GM19468 (cell line): ENCODE data around the gene HTR3C.
"Not testable (repeated sequence)": the region's sequence is repeated elsewhere in the genome, so short reads cannot be mapped to it uniquely, and the experiment has no call there.

ENCODE experiments used
- ATAC-seq: cut with Tn5 transposase; IDR thresholded peaks from one replicate; pipeline ENCODE4 v1.9.1; 2021; ENCODE audit warnings: mild to moderate bottlenecking, moderate library complexity, moderate number of reproducible peaks; ENCODE audit not compliant: unreplicated experiment; ENCODE audit errors: extremely low read depth

HTR3C gene

DNA sequence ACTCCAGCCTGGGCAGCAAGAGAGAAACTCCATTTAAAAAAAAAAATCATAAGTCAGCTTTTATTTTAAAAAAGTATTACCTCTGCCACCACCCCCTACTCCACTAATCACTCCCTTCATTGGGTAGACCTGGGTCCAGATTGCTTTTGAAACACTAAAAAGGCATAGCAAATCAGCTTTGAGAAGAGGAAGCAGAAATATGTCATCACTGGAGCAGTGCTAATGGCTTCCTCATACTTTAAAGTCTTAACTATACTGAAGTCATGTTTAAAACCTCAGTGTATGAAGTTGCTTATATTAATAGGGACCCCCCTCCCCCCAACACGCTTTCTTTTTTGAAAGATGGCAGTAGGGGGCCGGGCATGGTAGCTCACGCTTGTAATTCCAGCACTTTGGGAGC is 22.3 kb upstream of the HTR3C start:
- ATAC-seq, result no peak

DNA sequence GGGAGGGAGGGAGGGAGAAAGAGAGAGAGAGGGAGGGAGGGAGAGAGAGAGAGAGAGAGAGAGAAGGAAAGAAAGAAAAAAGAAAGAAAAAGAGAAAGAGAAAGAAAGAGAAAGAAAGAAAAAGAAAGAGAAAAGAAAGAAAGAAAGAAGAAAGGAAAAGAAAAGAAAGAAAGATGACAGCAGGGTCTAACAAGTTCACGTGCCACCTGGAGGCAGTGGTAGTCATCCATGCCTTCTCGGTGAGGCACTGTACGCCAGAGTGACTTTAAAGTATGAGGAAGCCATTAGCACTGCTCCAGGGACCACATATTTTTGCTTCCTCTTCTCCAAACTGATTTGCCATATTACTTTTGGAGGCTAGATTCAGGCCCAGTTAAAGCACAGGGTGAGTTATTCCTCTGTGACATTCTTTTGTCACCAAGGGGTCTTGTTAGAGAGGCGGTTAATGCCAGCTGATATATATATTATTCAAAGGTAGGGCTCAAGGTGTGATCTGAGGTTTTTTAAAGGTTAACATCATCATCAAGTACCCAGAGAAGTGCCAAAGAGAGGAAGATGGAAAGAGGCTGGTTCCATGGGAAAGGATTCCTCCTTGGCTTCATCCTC is 21.6 kb upstream of the HTR3C start, which contains the start of gene HTR3D:
TSS of gene HTR3D (plus strand) at position 556 of the 606 bp plus-strand sequence. CDS start at position 556, 0 bp downstream.
- ATAC-seq, result no peak

DNA sequence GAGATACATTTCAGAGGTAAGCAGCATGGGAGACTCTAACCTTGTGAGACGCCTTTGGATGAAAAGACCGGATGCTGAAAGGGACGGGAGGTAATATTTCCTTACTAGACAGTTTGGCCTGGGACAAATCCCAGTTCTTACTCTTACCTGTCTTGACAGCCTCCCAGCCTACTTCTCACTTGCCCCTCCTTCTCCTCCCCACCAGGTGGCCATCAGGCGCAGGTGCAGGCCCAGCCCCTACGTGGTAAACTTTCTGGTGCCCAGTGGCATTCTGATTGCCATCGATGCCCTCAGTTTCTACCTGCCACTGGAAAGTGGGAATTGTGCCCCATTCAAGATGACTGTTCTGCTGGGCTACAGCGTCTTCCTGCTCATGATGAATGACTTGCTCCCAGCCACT is 15.0 kb upstream of the HTR3C start:
- ATAC-seq, result no peak

DNA sequence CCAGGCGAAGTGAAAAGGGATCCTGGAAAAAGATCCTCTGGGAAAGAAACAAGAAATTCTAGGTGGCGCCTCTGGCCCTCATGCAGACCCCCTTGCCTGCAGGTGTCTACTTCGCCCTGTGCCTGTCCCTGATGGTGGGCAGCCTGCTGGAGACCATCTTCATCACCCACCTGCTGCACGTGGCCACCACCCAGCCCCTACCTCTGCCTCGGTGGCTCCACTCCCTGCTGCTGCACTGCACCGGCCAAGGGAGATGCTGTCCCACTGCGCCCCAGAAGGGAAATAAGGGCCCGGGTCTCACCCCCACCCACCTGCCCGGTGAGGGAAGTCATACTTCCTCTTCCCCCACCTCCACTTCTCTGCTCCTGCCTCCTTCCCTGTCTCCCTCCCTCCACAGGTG is 14.5 kb upstream of the HTR3C start:
- ATAC-seq, result not testable (repeated sequence)

DNA sequence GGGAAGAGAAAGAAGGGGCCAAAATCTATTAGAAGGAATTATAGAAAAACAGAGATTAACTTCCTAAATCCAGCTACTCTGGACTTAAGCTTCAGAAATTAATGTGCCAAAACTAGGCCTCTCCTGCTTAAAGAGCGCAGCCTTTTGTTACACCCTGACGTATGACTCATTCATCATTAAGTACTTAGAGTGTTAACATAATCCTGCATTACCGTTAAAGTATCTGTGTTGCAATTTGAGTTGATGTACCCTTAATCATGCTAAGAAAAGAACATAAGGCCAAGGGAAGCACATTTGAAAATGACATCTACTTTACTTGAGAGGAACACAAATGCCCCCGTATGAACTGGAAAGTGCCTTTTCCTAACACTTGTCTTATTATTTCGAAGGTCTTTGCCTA is 13.4 kb upstream of the HTR3C start:
- ATAC-seq, result no peak

DNA sequence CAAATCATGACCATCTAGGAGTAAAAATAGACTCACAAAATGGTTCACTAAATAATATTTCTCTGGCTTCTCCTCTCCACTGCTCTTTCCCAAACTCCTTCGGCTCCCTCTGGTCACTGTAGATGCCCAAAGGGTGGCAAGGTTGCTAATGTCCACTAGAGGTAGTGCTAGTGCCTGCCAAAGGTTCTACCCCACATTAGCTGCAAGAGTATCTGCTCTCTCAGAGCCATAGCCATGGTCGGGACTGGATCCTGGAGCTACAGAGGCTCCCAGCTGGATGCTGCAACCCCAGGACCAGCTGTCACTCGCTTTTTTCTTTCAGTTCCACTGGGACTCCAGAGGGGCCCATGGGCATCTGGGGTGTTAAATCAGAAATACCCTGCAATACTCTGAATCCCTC is 12.8 kb upstream of the HTR3C start:
- ATAC-seq, result no peak

DNA sequence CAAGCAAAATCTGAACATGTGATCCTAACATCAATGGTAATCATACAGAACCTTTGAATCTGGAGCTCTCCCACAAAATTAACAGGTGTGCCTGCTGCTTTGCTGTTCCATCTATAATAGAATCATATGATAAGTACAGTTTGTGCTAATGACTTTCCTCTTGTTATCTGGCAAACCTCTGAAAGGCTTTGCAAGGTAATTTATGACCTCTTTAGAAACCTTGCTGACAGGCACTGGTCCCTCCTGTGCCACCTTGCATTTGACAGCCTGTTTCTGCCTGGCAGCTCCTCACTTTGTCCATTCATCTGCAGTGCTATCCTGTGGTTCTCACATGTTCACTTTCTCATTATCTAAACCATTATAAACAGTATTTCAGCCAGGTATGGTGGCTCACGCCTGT is 10.2 kb upstream of the HTR3C start:
- no peak for ATAC-seq

DNA sequence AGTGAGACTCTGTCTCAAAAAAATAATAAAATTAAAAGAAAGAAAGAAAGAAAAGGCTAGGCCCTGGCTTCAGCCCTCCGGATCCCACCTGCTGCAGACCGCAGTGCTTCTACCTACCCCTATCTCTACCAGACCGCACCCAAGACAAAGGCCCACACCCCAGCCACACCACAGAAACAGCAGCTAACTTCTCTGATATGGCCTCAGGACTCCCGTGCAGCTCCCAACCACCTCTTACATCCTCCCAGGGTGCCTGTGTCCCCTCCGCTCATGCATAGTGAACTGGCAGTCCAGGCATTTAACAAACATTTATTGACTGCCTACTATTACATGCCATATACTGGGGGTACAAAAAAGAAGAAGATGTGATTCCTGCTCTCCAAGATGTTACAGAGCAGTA is 6.9 kb upstream of the HTR3C start:
- ATAC-seq, result no peak

DNA sequence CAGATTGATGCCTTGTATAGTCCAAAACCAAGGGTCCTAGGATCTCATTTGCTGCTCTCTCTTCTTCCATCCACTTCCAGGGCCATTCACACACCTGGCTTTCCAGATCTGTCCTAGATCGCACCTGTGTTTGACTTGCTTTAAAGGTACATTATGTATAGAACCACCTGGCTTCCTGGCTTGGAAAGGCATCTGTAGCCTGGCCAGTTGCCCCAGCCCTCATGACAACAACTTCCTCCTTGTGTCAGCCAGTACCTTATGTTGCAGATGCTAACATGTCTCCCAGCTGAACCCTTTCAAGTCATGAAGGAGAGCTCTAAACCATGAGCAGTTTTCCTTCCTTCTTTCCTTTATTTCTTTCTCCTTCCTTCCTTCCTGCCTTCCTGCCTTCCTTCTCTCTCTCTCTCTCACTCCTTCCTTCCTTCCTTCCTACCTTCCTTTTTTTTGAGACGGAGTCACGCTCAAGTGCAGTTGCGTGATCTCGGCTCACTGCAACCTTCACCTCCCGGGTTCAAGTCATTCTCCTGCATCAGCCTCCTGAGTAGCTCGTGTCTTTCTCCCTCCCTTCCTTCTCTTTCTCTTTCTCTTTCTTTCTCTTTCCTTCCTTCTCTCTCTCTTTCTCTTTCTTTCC is 2.5 kb upstream of the HTR3C start:
- no peak for ATAC-seq

DNA sequence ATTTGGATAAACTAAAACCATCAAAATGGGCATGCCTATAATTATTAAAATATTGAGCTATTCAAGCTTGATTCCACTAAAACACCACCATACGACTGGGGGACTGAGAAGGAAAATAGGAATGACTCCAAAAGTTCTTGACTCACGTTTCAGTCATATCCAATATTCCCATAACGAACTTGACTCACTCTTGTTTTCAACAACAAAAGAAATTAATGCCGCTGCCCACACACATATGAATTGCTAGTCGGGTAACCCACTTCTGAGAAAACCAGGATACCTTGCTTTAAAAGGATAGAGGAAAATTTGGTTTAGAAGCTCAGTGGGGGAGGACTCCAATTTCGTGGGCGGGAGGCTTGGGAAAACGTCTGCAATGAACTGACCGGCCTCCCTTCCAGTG is 5.2 kb downstream of the HTR3C start:
- ATAC-seq, result no peak

DNA sequence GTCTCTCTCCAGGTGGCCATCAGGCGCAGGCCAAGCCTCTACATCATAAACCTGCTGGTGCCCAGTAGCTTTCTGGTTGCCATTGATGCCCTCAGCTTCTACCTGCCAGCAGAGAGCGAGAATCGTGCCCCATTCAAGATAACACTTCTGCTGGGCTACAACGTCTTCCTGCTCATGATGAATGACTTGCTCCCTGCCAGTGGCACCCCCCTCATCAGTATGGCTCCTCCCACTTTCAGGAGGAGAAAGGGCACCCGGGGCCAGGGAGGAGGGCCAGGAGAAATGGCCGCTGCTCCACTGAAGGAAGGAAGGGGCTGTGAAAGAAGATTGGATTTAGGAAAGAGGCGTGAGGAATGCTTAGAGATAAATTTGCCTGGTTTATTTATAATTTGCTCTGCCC is 6.6 kb downstream of the HTR3C start:
- no peak for ATAC-seq

DNA sequence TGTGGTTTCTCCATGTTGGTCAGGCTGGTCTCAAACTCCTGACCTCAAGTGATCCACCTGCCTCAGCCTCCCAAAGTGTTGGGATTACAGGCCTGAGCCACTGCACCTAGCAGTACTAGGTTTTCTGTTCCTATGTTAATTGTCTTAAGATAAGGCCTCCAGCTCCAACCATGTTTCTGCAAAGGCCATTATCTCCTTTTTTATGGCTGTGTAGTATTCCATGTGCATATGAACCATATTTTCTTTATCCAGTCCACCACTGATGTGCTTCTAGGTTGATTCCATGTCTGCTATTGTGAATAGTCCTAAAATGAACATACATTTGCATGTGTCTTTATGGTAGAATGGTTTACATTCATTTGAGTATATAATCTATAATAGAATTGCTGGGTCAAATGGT is 9.8 kb downstream of the HTR3C start:
- no peak for ATAC-seq

DNA sequence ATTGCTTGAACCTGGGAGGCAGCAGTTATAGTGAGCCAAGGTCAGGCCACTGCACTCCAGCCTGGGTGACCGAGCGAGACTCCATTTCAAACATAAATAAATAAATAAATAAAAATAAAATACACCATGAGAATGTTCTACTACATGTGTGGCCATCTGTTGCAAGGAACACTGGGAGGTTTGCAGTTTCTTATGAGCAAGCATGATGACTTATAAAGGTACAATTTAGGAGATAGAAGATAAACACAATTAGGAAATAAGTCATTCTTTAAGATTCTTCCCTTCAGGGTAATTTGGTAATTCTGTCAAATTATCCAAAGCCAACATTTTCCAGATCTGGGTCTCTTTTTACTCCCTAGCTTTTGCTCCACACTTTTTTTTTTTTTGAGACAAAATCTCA is 13.4 kb downstream of the HTR3C start:
- ATAC-seq, result no peak

DNA sequence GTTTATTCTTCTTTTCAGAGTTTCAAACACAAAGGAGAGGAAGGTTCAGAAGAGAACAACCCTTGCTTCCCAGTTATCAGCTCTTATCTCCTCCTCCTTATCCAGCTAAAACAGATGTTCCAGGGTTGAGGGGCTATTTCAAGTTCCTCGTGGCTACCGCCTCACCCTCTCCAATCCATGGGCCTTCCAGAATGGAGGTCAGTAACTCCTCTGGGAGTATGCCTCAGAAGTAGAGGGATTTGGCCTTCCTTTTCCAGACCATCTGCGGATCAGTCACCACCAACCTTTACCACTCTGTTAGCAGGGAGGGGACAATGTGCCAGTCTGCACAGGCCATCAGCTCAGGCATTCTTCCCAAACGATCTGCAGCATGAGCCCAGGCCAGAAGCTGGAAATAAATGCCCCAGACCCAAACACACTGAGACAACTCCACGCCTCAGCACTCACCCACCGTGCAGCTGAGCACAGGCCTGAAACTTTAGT is 14.8 kb downstream of the HTR3C start:
- no peak for ATAC-seq

DNA sequence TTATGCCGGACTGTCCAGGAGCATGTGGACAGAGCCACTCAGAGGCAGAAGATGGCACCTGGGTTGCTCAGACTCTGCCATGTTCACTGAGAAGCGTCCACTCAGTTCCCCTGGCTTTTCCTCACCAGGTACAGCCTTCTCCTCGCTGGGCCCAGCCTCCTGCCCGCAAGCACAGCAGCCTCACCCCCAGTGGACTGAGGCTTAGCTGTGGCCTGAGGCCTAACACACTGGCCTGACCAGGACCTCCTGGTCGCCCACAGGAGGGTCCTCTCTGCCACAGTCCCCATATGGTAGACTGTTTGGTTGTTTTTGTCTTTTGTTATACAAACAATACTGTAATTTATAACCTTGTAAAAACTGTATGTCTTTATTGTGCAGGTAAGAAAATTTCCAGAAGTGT is 15.5 kb downstream of the HTR3C start:
- ATAC-seq, result no peak

DNA sequence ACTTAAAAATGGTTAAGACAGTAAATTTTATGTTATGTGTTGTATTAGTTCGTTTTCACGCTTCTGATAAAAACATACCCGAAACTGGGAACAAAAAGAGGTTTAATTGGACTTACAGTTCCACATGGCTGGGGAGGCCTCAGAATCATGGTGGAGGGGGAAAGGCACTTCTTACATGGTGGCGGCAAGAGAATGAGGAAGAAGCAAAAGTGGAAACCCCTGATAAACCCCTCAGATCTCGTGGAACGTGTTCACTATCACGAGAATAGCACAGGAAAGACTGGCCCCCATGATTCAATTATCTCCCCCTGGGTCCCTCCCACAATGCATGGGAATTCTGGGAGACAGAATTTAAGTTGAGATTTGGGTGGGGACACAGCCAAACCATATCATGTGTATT is 18.3 kb downstream of the HTR3C start:
- ATAC-seq, result not testable (repeated sequence)

DNA sequence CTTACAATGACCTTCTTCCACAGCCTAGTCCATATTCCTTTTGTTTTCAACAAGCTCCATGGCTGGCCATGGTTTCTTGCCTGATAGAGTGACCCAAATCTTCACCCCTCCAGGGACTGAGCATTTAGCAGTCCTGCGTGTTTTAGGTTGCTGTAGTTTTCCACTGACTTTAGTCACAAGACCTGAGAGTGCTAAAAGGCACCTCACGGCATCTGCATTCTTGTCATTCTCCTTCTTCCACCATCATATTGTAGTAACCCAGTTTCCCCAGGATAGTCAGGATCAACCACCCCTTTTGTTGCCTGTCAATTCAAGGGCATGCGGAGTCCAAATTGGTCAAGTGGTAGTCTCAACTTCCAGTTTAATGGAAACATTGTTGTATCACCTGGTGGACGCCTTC is 20.8 kb downstream of the HTR3C start:
- no peak for ATAC-seq

DNA sequence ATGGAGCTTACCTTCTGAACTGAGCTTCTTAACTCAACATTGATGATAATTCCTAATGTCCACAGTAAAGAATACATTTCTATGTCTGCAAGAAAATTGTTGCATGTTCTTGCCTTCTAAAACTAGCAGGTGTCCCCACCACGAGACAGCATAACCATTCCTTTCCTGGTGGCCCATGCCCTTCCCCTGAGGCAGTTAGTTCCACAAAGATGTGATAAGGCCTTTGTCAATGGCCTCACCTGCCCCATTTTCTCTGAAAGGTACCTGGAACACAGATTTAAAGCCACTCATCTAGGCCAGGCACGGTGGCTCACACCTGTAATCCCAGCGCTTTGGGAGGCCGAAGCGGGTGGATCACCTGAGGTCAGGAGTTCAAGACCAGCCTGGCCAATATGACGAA is 23.1 kb downstream of the HTR3C start:
- ATAC-seq, result no peak

DNA sequence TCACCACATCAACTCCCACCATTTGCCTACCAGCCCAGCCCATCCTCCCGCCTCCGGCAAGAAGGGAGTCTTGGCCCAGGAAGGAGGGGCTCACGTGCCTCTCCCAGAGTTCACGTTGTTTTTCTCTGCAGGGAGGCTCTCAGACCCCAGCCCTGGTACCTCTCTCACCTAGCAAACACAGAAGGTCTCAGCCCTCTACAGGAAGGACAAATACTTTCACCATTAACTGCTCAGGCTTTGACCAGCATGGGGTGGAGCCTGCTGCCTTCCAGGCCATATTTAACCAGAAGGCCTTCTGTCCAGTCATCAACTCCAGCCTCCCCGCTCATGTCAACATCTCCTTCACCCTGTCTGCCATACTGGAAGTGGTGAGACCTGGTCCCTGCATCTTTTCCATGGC is 25.0 kb downstream of the HTR3C start:
- ATAC-seq, result no peak

DNA sequence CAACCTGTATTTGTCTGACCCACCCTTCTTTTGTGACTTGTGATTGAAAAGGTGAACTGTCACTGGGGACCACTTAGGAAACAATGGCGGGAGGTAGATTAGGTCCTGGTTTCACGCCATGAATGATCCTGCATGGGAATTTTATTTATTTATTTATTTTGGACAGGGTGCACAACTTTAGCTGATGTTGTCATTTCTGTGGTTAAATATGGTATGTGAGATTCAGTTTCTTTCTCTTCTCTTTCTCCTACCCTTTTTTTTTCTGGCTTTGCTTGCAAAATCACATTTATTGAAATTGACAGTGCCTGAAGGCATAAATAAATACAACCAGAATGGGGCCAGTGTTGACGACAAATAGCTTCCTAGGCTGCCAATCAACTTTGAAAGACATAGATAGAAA is 26.0 kb downstream of the HTR3C start:
- ATAC-seq, result no peak

DNA sequence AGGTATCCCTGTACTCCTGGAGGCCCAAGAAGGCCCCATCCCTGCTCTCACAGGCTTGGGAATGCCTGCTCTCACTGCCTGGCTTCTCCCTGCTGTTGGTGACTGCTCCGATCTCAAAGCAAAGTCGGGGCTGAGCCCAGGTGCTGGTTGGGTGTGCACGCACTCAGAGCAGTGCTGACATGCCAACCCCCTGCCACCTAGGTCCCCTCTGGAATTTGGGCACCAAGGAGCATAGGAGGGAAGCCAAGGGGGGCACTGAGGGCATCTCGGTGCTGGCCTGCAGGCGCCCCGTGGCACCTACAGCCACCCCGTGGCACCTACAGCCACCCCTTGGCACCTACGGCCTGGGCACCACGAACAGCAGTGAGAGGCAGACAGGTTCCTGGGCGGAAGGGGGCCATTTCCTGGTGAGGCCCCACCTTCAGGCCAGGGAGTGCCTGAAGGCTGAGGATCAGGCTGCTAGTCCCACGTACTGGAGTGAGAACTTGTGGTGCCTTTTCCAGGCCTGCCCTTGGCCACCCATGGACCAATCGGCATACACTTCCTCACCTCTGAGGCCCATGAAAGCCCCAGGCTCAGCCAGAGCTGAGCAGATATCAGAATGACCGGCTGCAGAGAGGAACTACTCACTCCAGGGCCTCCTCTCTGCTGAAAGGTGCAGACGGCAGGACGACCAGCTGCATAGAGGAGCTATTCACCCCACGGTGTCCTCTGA is 28.4 kb downstream of the HTR3C start:
- no peak for ATAC-seq

DNA sequence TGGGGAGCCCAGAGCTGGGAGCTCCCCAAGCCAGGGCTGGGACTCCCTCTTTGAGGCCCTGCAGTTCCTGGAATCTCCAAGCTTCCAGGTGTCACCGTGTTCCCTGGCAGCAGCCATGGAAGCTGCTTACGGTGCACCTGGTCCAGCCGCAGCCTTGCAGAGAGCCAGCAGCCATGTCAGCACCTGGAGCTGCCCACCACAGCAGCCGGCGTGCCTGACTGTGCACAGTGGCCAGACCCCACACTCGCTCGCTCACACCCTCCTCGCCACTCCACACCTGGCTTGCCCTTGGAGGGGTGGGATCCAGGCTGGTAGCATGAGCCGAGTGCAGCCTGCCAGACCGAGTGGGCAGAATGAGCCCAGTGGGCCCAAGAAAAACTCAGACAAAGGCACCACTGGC is 29.2 kb downstream of the HTR3C start:
- no peak for ATAC-seq
